Testis (tissue), 2 donors: ENCODE measurements around the gene RPRML.

Experiments used
- CTCF ChIP-seq, 3 experiments: fragments of 450-650 bp in 2 of 3; fragments of 200-600 bp in 1 of 3; sonication (generic) in 1 of 3; IDR thresholded peaks; one replicate each; pipeline ENCODE4 v1.5.1; 2016 to 2019; ENCODE audit warnings: antibody characterized with exemption in 3 of 3, mild to moderate bottlenecking in 2 of 3, moderate library complexity in 1 of 3
- POLR2A ChIP-seq: fragments of 450-650 bp; IDR thresholded peaks from one replicate; pipeline ENCODE4 v1.6.1; 2017; ENCODE audit warnings: antibody characterized with exemption, mild to moderate bottlenecking, moderate library complexity

GRCh38 chr17:46929413-46929812 lies 49.6 kb downstream of the RPRML start:
- TF ChIP-seq POLR2A (no peak), CTCF (IDR thresholded peaks at IDR 0.05) (no peak)
